MM.1S (cell line): ENCODE data around the gene ANXA2.

Experiments
- DNase-seq: peaks from one replicate; pipeline ENCODE4 v3.0.0-alpha.2; 2015
- H2AFZ ChIP-seq: fragments of 300-600 bp; sonication (generic); 2 replicates; pipeline ENCODE4 v1.6.0; 2016; ENCODE audit warnings: antibody characterized with exemption, low read length
- H3F3A ChIP-seq: fragments of 300-600 bp; sonication (generic); 2 replicates; pipeline ENCODE4 v1.6.1; 2016; ENCODE audit warnings: mild to moderate bottlenecking, antibody characterized with exemption, low read length, moderate library complexity, mixed read lengths; ENCODE audit not compliant: insufficient read depth
- H3K27ac ChIP-seq: fragments of 300-600 bp; sonication (generic); 2 replicates; pipeline ENCODE4 v1.5.1; 2016; ENCODE audit warnings: mild to moderate bottlenecking, low read length
- H3K27me3 ChIP-seq: fragments of 300-600 bp; sonication (generic); replicated peaks from 2 replicates; pipeline ENCODE4 v1.6.0; 2016; ENCODE audit warnings: low read length; ENCODE audit not compliant: insufficient read depth
- H3K36me3 ChIP-seq: fragments of 300-600 bp; sonication (generic); replicated peaks from 2 replicates; pipeline ENCODE4 v1.6.1; 2016; ENCODE audit warnings: mild to moderate bottlenecking, low read length, mixed read lengths; ENCODE audit not compliant: insufficient read depth
- H3K4me1 ChIP-seq: fragments of 300-600 bp; sonication (generic); 2 replicates; pipeline ENCODE4 v1.6.1; 2016; ENCODE audit warnings: low read length, mixed read lengths
- H3K4me2 ChIP-seq: fragments of 300-600 bp; sonication (generic); 2 replicates; pipeline ENCODE4 v1.6.0; 2016; ENCODE audit warnings: low read depth, low read length
- H3K4me3 ChIP-seq: fragments of 300-600 bp; sonication (generic); 2 replicates; pipeline ENCODE4 v1.5.1; 2016; ENCODE audit warnings: low read length, mixed read lengths
- H3K79me2 ChIP-seq: fragments of 300-600 bp; sonication (generic); 2 replicates; pipeline ENCODE4 v1.6.1; 2016; ENCODE audit warnings: mixed run types, low read length, mixed read lengths
- H3K9ac ChIP-seq: fragments of 300-600 bp; sonication (generic); 2 replicates; pipeline ENCODE4 v1.6.1; 2016; ENCODE audit warnings: low read length, mixed read lengths
- H3K9me2 ChIP-seq: fragments of 300-600 bp; sonication (generic); replicated peaks from 2 replicates; pipeline ENCODE4 v1.6.1; 2016; ENCODE audit warnings: mild to moderate bottlenecking, low read length, mixed read lengths; ENCODE audit not compliant: insufficient read depth
- H3K9me3 ChIP-seq: fragments of 300-600 bp; sonication (generic); replicated peaks from 2 replicates; pipeline ENCODE4 v1.6.1; 2016; ENCODE audit warnings: mild to moderate bottlenecking, low read length, mixed read lengths; ENCODE audit not compliant: insufficient read depth
- H4K20me1 ChIP-seq: fragments of 300-600 bp; sonication (generic); 2 replicates; pipeline ENCODE4 v1.6.1; 2016; ENCODE audit warnings: mild to moderate bottlenecking, low read length, moderate library complexity, mixed read lengths; ENCODE audit not compliant: insufficient read depth
- CTCF ChIP-seq: fragments of 300-600 bp; sonication (generic); IDR thresholded peaks from 2 replicates; pipeline ENCODE4 v1.5.1; 2016; ENCODE audit warnings: antibody characterized with exemption, low read length, mixed read lengths
- EZH2 ChIP-seq: fragments of 300-600 bp; sonication (generic); optimal IDR thresholded peaks from 2 replicates; pipeline ENCODE3; 2017; ENCODE audit warnings: low read depth, mild to moderate bottlenecking, antibody characterized with exemption, low read length, mixed read lengths
- EZH2phosphoT487 ChIP-seq: fragments of 300-600 bp; sonication (generic); IDR thresholded peaks from 2 replicates; pipeline ENCODE4 v1.6.1; 2018; ENCODE audit warnings: antibody characterized with exemption, low read length

The ANXA2 gene

GRCh38 chr15:60313906-60314305 is 83.9 kb downstream of the ANXA2 start:
- Histone ChIP-seq H3K36me3 (no peaks in the 10 kb centered on the region), H3K27me3 (no peaks in the 10 kb centered on the region), H3K79me2 (no peaks in the 10 kb centered on the region), H4K20me1 (no peaks in the 10 kb centered on the region), H3K27ac (no peak overlapping the region), H2AFZ (no peak overlapping the region), H3K9ac (no peak overlapping the region), H3K4me3 (no peak overlapping the region), H3K4me1 (peaks cover 9% of the 10 kb centered on the region; the same call in 1 of the 2 replicates), H3K9me3 (no peaks in the 10 kb centered on the region), H3F3A (no peaks in the 10 kb centered on the region), H3K4me2 (no peak overlapping the region), H3K9me2 (no peaks in the 10 kb centered on the region)
- no peak for TF ChIP-seq EZH2phosphoT487
- TF ChIP-seq CTCF: no peak
- no peak for TF ChIP-seq EZH2
- DNase-seq: no peak

GRCh38 chr15:60307034-60307433 is 90.8 kb downstream of the ANXA2 start:
- no peak overlapping the region for H3K27ac ChIP-seq
- no peaks in the 10 kb centered on the region for H3F3A ChIP-seq
- no peaks in the 10 kb centered on the region for H3K9me2 ChIP-seq
- no peaks in the 10 kb centered on the region for H4K20me1 ChIP-seq
- no peak overlapping the region for H3K4me2 ChIP-seq
- no peaks in the 10 kb centered on the region for H3K27me3 ChIP-seq
- H3K4me3 ChIP-seq: no peak overlapping the region
- no peak for TF ChIP-seq CTCF
- no peak for TF ChIP-seq EZH2phosphoT487
- TF ChIP-seq EZH2: no peak
- H3K9me3 ChIP-seq: no peaks in the 10 kb centered on the region
- H3K4me1 ChIP-seq: no peaks in the 10 kb centered on the region
- H3K79me2 ChIP-seq: no peaks in the 10 kb centered on the region
- no peak overlapping the region for H3K9ac ChIP-seq
- no peaks in the 10 kb centered on the region for H3K36me3 ChIP-seq
- DNase-seq: no peak
- no peak overlapping the region for H2AFZ ChIP-seq

- Histone ChIP-seq H3K9ac (no peak overlapping the region), H3K27me3 (no peaks in the 10 kb centered on the region), H3K4me1 (no peaks in the 10 kb centered on the region), H3K9me2 (no peaks in the 10 kb centered on the region), H4K20me1 (no peaks in the 10 kb centered on the region), H3K4me2 (no peak overlapping the region), H3K4me3 (no peak overlapping the region), H3K36me3 (no peaks in the 10 kb centered on the region), H3K27ac (no peak overlapping the region), H3K9me3 (no peaks in the 10 kb centered on the region), H3K79me2 (no peaks in the 10 kb centered on the region), H2AFZ (no peak overlapping the region), H3F3A (no peaks in the 10 kb centered on the region)
- no peak for TF ChIP-seq CTCF
- TF ChIP-seq EZH2phosphoT487: no peak
- no peak for TF ChIP-seq EZH2
- no peak for DNase-seq
These were observed 96.8 kb downstream of the ANXA2 start for GRCh38 chr15:60301024-60301423.
